CD14-positive monocyte (primary cell): ENCODE data around the gene ACTR5. TPM values are rescaled to one million over a fixed set of nuclear protein-coding genes. Genes with fewer than 3 reads are reported as not detected.
A peak's percentile ranks its signal among the peaks of the same experiment; 100 is the strongest.

ENCODE experiments used
- DNase-seq, 3 donors: peaks; one replicate each; pipeline ENCODE4 v3.0.0-alpha.2; 2011 to 2022
- H2AFZ ChIP-seq: 2 replicates; pipeline ENCODE4 v1.6.0; 2012; ENCODE audit warnings: mild to moderate bottlenecking, low read depth, low read length, inconsistent platforms; ENCODE audit not compliant: insufficient read depth, poor library complexity, severe bottlenecking
- H3K27ac ChIP-seq, 2 donors: 1 replicate in 1 of 2; 2 replicates in 1 of 2; pipeline ENCODE4 v1.5.1; 2012 to 2013; ENCODE audit warnings: low read length in 2 of 2, control low read depth in 1 of 2, inconsistent platforms in 1 of 2, low read depth in 1 of 2, mild to moderate bottlenecking in 1 of 2
- H3K27me3 ChIP-seq, 2 donors: one replicate each; pipeline versions ENCODE4 v1.6.0 to v1.6.1; 2011 to 2013; ENCODE audit warnings: low read length in 2 of 2; ENCODE audit not compliant: control insufficient read depth in 2 of 2, insufficient read depth in 2 of 2
- H3K36me3 ChIP-seq, 2 donors: replicated peaks in 1 of 2; 1 replicate in 1 of 2; 2 replicates in 1 of 2; pipeline versions ENCODE4 v1.5.1 to v1.6.1; 2012 to 2013; ENCODE audit warnings: low read length in 2 of 2, control low read depth in 1 of 2, inconsistent platforms in 1 of 2, mild to moderate bottlenecking in 1 of 2; ENCODE audit not compliant: insufficient read depth in 2 of 2, control insufficient read depth in 1 of 2
- H3K4me1 ChIP-seq, 2 donors: 1 replicate in 1 of 2; 2 replicates in 1 of 2; pipeline versions ENCODE4 v1.5.1 to v1.6.1; 2012 to 2013; ENCODE audit warnings: low read length in 2 of 2, control low read depth in 1 of 2, inconsistent platforms in 1 of 2, mild to moderate bottlenecking in 1 of 2, moderate library complexity in 1 of 2; ENCODE audit not compliant: insufficient read depth in 2 of 2, control insufficient read depth in 1 of 2
- H3K4me2 ChIP-seq: replicated peaks from 2 replicates; pipeline ENCODE3; 2012; ENCODE audit warnings: low read length, moderate library complexity, mild to moderate bottlenecking; ENCODE audit not compliant: poor library complexity, severe bottlenecking; ENCODE audit errors: extremely low read depth
- H3K4me3 ChIP-seq, 3 experiments: fragments of 200-600 bp in 1 of 3; sonication (generic) in 1 of 3; replicated peaks in 1 of 3; 1 replicate in 2 of 3; 2 replicates in 1 of 3; pipeline ENCODE4 v1.5.1; 2011 to 2013; ENCODE audit warnings: low read length in 3 of 3, mild to moderate bottlenecking in 3 of 3, control low read depth in 2 of 3, low read depth in 2 of 3, inconsistent platforms in 1 of 3, moderate library complexity in 1 of 3
- H3K79me2 ChIP-seq: 2 replicates; pipeline ENCODE4 v1.6.0; 2012; ENCODE audit warnings: mild to moderate bottlenecking, control low read depth, inconsistent platforms, low read length, moderate library complexity; ENCODE audit not compliant: insufficient read depth
- H3K9ac ChIP-seq: 2 replicates; pipeline ENCODE4 v1.6.0; 2017; ENCODE audit warnings: low read length, mild to moderate bottlenecking; ENCODE audit not compliant: insufficient read depth, poor library complexity, severe bottlenecking
- H3K9me3 ChIP-seq, 2 donors: replicated peaks in 1 of 2; 1 replicate in 1 of 2; 2 replicates in 1 of 2; pipeline versions ENCODE4 v1.5.1 to v1.6.1; 2012 to 2013; ENCODE audit warnings: low read length in 2 of 2, control low read depth in 1 of 2; ENCODE audit not compliant: control insufficient read depth in 1 of 2, insufficient read depth in 1 of 2
- H4K20me1 ChIP-seq: 2 replicates; pipeline ENCODE4 v1.6.0; 2012; ENCODE audit warnings: mild to moderate bottlenecking, low read length, control low read depth, moderate library complexity; ENCODE audit not compliant: insufficient read depth
- H3K27ac Mint-ChIP-seq, 7 donors: one replicate each; pipeline ENCODE4 v1.8.0; 2020; ENCODE audit warnings: mild to moderate bottlenecking in 7 of 7, mixed read lengths in 7 of 7, moderate library complexity in 6 of 7, inconsistent platforms in 2 of 7
- H3K27me3 Mint-ChIP-seq, 3 donors: one replicate each; pipeline ENCODE4 v1.8.0; 2021 to 2022; ENCODE audit warnings: low read depth in 3 of 3, mild to moderate bottlenecking in 3 of 3, mixed read lengths in 3 of 3, moderate library complexity in 3 of 3, inconsistent platforms in 1 of 3
- H3K36me3 Mint-ChIP-seq, 2 donors: one replicate each; pipeline ENCODE4 v1.8.0; 2020; ENCODE audit warnings: mixed read lengths in 2 of 2, inconsistent platforms in 1 of 2, mild to moderate bottlenecking in 1 of 2
- H3K4me1 Mint-ChIP-seq: one replicate; pipeline ENCODE4 v1.8.0; 2020; ENCODE audit warnings: mild to moderate bottlenecking, mixed read lengths
- H3K4me3 Mint-ChIP-seq, 2 donors: one replicate each; pipeline ENCODE4 v1.8.0; 2020; ENCODE audit warnings: mild to moderate bottlenecking in 2 of 2, mixed read lengths in 2 of 2, moderate library complexity in 1 of 2
- H3K9me3 Mint-ChIP-seq, 7 donors: one replicate each; pipeline ENCODE4 v1.8.0; 2020 to 2022; ENCODE audit warnings: mixed read lengths in 7 of 7, mild to moderate bottlenecking in 6 of 7, moderate library complexity in 6 of 7, inconsistent platforms in 2 of 7
- CTCF ChIP-seq: fragments of 200-600 bp; IDR thresholded peaks from one replicate; pipeline ENCODE4 v1.8.0; 2022; ENCODE audit warnings: antibody characterized with exemption, mild to moderate bottlenecking
- WGBS: methylation state at CpG from one replicate; pipeline ENCODE4 v1.1.5; 2013; ENCODE audit warnings: missing lambda C conversion rate; ENCODE audit not compliant: insufficient coverage; 5-methylcytosine and 5-hydroxymethylcytosine counted together
- intact Hi-C, 2 donors: fragments of 100-400 bp; cut with micrococcal nuclease; formaldehyde crosslinking; loops; one replicate each; pipeline versions ENCODE4 v1.15.0 to v1.15.1; 2023
- polyA plus RNA-seq, 3 donors: library from polyadenylated mRNA; depleted of rRNA in 1 of 3; unstranded in 2 of 3; stranded (reverse) in 1 of 3; fragments of 300-500 nt in 2 of 3; fragments of >200 nt in 1 of 3; fragmentation: Illumina TruSeq in 2 of 3; gene quantifications; 1 replicate in 2 of 3; 2 replicates in 1 of 3; pipeline ENCODE4 v1.2.3, GENCODE V29; 2012 to 2021

Gene ACTR5
- polyA plus RNA-seq, 3 donors, result 6.6 to 15.6 (median 7.3) TPM

GRCh38 chr20:38769376-38770295 is 21.4 kb downstream of the ACTR5 start:
- Mint-ChIP-seq H3K36me3 (peaks cover 87 to 97% of the 10 kb centered on the region in 2 donors), H3K27me3 (peaks cover 0 to 2% (median 1%) of the 10 kb centered on the region in 3 donors), H3K9me3 (peaks cover 0 to 17% (median 8%) of the 10 kb centered on the region in 7 donors), H3K4me3 (no peak overlapping the region), H3K27ac (peak overlapping the region in 2 of 7 donors; percentile 54 to 61), H3K4me1 (peaks cover 2% of the 10 kb centered on the region)
- Histone ChIP-seq H3K9me3 (peaks cover 2 to 5% of the 10 kb centered on the region in 2 donors), H3K9ac (no peak overlapping the region), H3K4me1 (no peaks in the 10 kb centered on the region), H3K4me2 (no peak overlapping the region), H2AFZ (no peak overlapping the region), H3K27ac (no peak overlapping the region), H3K79me2 (no peaks in the 10 kb centered on the region), H4K20me1 (no peaks in the 10 kb centered on the region), H3K27me3 (no peaks in the 10 kb centered on the region), H3K36me3 (peaks cover 86 to 98% of the 10 kb centered on the region in 2 donors), H3K4me3 (no peak overlapping the region)
- DNase-seq, result no peak
- WGBS, result 95% methylated on average over 6 of the region's 13 CpGs
- intact Hi-C loops, result no loop called here
- TF ChIP-seq CTCF, result no peak

GRCh38 chr20:38770546-38770945 is 22.3 kb downstream of the ACTR5 start:
- no peak overlapping the region for H3K4me2 ChIP-seq
- H3K36me3 Mint-ChIP-seq, result peaks cover 85 to 97% of the 10 kb centered on the region in 2 donors
- H3K9me3 ChIP-seq, result peaks cover 2 to 5% of the 10 kb centered on the region in 2 donors
- H3K36me3 ChIP-seq, result peaks cover 80 to 98% of the 10 kb centered on the region in 2 donors
- intact Hi-C loops, result no loop called here
- no peaks in the 10 kb centered on the region for H3K27me3 ChIP-seq
- no peak overlapping the region for H3K4me3 Mint-ChIP-seq
- H3K4me1 Mint-ChIP-seq, result no peaks in the 10 kb centered on the region
- TF ChIP-seq CTCF, result no peak
- peaks cover 0 to 17% (median 8%) of the 10 kb centered on the region in 7 donors for H3K9me3 Mint-ChIP-seq
- no peak for DNase-seq
- H3K9ac ChIP-seq, result no peak overlapping the region
- H2AFZ ChIP-seq, result no peak overlapping the region
- no peak overlapping the region for H3K27ac ChIP-seq
- no peaks in the 10 kb centered on the region for H3K4me1 ChIP-seq
- peaks cover 0 to 2% (median 1%) of the 10 kb centered on the region in 3 donors for H3K27me3 Mint-ChIP-seq
- H3K79me2 ChIP-seq, result no peaks in the 10 kb centered on the region
- 100% methylated on average over 2 of the region's 3 CpGs for WGBS
- no peak overlapping the region for H3K4me3 ChIP-seq
- peak overlapping the region in 1 of 7 donors; percentile 54 for H3K27ac Mint-ChIP-seq
- no peaks in the 10 kb centered on the region for H4K20me1 ChIP-seq
